Skeletal muscle cell (primary cell): ENCODE results near the gene CRYBG2.
"Not testable (repeated sequence)": the region's sequence is repeated elsewhere in the genome, so short reads cannot be mapped to it uniquely, and the experiment has no call there.

ENCODE experiments used
- DNase-seq: peaks from one replicate; pipeline ENCODE4 v3.0.0-alpha.2; 2010; ENCODE audit warnings: low read depth
- H3K4me3 ChIP-seq: 2 replicates; pipeline ENCODE4 v1.5.1; 2011; ENCODE audit warnings: low read depth, mild to moderate bottlenecking, control low read depth, low read length, moderate library complexity

CRYBG2 gene

GRCh38 chr1:26324550-26324949, 29.4 kb downstream of the CRYBG2 start:
- no peak for DNase-seq

GRCh38 chr1:26323382-26323781, 30.5 kb downstream of the CRYBG2 start:
- H3K4me3 ChIP-seq = no peak overlapping the region
- DNase-seq = no peak

More at GRCh38 chr1:26324550-26324949, 29.4 kb downstream of the CRYBG2 start:
- no peak overlapping the region for H3K4me3 ChIP-seq

GRCh38 chr1:26322042-26322331, 31.9 kb downstream of the CRYBG2 start:
- H3K4me3 ChIP-seq = no peak overlapping the region
- no peak for DNase-seq

DNA sequence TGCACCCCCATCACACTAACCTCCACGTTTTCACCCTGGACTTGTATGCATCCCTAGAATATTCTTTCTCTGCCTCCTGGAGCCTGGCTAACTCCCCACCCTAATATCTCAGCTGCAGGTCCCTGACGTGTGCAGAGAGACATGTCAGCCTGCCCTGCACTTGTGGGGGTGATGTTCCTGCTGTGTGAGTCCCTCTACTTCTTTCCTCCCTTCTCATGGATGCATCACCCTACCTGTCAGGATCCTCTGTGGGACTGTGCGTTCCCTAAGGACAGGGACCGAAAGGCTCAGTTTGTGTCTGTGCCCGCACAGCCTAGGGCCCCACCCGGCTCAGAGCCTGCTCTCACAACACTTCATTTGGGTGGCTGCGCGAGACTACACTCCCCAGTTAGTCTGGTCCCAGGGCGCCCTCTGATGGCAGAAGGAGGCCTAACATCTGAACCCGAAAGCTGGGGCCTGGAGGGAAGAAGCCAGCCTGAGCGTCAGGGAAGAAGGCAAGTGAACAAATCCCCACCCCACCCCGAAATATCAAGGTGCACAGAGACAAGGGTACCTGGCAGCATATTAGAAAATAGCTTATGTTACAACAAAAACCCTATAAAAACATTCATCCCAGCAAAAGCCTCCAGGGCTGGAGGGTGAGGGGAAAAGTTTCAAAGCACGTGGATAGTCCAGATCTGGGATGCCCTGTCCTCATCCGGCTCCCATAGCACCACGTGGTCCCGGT, 32.5 kb downstream of the CRYBG2 start:
- H3K4me3 ChIP-seq = no peak overlapping the region
- DNase-seq = peak; percentile 32

DNA sequence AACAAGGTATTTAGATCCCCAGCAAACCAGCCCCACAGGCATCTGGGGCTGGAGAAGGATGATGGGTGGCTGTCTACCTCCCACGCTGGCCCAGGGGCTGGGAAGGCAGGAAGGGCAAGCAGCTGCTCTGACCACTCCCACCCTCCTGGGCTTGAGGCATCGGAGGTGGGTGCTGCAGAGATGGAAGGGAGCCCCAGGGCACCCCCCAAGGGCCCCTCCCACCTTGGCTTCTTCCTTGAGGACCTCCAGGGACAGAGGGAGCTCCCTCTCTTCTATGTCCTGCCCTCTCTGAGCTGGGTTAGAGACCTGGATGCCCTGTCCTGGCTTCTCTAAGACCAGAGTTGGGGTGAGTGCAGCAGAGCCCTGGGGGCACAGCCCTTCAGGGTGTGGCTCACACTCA, 33.0 kb downstream of the CRYBG2 start:
- DNase-seq = no peak
- H3K4me3 ChIP-seq = no peak overlapping the region

- no peak for DNase-seq
- no peak overlapping the region for H3K4me3 ChIP-seq
Observed at GRCh38 chr1:26318338-26319064, 35.4 kb downstream of the CRYBG2 start.

DNA sequence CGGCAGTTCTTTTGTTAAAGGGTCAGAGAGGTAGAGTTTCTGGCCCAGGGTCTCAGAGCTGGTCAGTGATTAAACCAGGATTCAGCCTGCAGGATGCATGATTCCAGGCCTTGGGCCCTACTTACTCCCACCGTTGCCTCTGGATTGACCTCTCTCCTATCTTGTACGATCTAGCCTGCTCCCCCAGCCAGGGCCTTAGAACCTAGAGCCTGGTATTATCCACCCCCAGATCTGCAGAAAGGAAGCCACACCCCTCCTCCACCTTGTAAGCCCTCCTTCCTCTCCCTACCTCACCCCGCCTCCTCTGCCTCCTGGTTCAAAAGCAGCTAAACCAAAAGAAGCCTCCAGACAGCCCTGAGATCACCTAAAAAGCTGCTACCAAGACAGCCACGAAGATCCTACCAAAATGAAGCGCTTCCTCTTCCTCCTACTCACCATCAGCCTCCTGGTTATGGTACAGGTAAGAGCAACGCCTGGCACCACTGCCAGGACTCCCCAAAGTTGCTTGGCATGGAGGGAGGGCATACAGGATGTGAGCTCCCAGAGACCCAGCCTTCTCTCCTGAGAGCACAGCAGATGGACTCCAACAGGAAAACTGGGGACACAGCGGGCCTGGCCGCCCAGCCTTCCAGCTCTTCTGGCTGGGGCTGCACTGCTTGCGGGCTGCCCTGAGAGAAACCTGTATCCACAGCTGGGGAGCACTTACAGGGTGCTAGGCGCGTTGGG, 36.2 kb downstream of the CRYBG2 start, which contains the start of gene CD52:
TSS of gene CD52 (plus strand) at position 347 of the 726 bp plus-strand sequence. CDS start at position 407, 60 bp downstream.
- no peak for DNase-seq
- H3K4me3 ChIP-seq = no peak within 1 kb of the TSS

- DNase-seq = no peak
- H3K4me3 ChIP-seq = no peak overlapping the region
Observed at GRCh38 chr1:26317146-26317545, 36.8 kb downstream of the CRYBG2 start.

- no peak for DNase-seq
- H3K4me3 ChIP-seq = no peak overlapping the region
Observed at GRCh38 chr1:26315874-26316850, 37.8 kb downstream of the CRYBG2 start.

- no peak for DNase-seq
- H3K4me3 ChIP-seq = no peak overlapping the region
Observed at GRCh38 chr1:26314501-26314900, 39.4 kb downstream of the CRYBG2 start.

- not testable (repeated sequence) for H3K4me3 ChIP-seq, DNase-seq
Observed at GRCh38 chr1:26307966-26308899, 45.7 kb downstream of the CRYBG2 start.

GRCh38 chr1:26307363-26307781, 46.6 kb downstream of the CRYBG2 start:
- no peak overlapping the region for H3K4me3 ChIP-seq
- DNase-seq = no peak

- peak within 1 kb of the TSS; percentile 79 for H3K4me3 ChIP-seq
- DNase-seq = peak; percentile 77
Observed at GRCh38 chr1:26306290-26307229, 47.4 kb downstream of the CRYBG2 start, which contains the start of gene UBXN11. UBXN11 (minus strand) TSS chr1:26306636; CDS start chr1:26302883, 3,753 bp downstream.

- no peak for DNase-seq
- H3K4me3 ChIP-seq = peak overlapping the region; percentile 79
Observed at GRCh38 chr1:26305667-26306289, 48.2 kb downstream of the CRYBG2 start.

DNA sequence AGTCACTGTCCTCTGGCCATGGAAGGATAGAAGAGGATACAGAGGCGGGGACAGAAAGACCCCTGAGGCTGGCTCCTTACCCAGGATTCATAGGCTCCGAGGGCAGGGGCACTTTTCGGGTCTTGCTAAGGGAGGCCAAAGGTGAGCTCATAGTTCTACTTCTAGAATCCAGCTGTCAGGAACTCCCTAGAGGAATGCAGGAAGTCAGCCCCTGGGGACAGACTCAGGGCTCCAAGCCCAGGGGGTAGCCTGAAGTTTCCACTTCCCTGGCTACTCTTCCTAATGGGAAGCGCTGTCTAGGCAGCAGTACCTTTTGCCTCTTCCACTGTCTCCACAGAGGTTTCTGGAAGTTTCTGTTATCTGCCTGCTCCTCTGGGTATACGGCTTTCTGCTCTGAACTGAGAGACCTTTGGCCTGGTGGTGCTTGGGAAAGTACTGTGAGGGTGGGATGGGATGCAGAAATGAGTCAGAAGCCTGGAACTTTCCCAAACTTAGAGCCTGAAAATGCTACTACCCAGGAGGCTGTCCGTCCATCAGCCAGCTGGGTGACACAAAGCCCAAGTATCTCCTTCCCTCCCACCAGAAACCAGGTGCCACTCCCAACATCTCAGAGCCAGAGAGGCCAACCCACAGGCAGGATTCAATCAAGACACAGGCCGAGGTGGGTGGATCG, 51.1 kb downstream of the CRYBG2 start:
- peak; percentile 47 for DNase-seq
- H3K4me3 ChIP-seq = no peak overlapping the region
